Mammary epithelial cell (primary cell): ENCODE measurements around the gene PEF1.

Experiments used
- EZH2 ChIP-seq: IDR thresholded peaks from 2 replicates; pipeline ENCODE4 v1.6.1; 2012; ENCODE audit warnings: low read length, inconsistent platforms, borderline replicate concordance
- TF ChIP-seq, protein P1 (sequence below), 2 donors: IDR thresholded peaks in 1 of 2; conservative IDR thresholded peaks in 1 of 2; 2 replicates each; pipeline ENCODE4 v1.5.1; 2011 to 2012; ENCODE audit warnings: inconsistent platforms in 2 of 2, low read length in 2 of 2, mild to moderate bottlenecking in 2 of 2, control low read depth in 1 of 2, low read depth in 1 of 2; ENCODE audit not compliant: insufficient read depth in 1 of 2; ENCODE audit errors: extremely low read depth in 1 of 2

DNA sequence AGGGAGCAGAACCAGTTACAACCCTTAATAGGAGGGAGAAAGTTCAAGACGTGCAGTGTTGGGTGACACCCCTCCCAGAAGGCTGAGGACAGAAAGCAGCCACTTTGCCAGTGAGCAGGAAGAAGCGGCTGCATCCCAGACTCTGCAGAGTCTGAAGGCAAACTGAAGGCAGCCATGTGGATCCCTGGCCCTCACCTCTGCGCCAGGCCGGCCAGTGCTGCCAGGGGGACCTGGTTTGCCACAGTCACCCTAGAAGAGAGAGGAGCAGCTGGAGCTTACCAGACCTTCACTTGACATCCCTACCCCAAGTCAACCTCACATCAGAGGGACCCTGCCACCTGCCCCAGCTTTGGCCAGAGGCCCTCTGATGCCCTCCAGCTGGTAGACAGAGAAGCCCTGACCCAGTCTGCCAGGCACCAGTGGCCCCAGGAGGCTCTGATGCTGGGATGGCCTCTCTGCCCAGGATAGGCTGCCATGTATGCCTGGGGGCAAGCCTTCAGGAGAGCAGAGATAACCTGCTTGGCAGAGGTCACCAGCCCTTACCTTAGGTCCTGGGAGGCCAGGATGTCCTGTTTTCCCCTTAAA, 16.3 kb upstream of the PEF1 start:
- TF ChIP-seq, protein P1, sequence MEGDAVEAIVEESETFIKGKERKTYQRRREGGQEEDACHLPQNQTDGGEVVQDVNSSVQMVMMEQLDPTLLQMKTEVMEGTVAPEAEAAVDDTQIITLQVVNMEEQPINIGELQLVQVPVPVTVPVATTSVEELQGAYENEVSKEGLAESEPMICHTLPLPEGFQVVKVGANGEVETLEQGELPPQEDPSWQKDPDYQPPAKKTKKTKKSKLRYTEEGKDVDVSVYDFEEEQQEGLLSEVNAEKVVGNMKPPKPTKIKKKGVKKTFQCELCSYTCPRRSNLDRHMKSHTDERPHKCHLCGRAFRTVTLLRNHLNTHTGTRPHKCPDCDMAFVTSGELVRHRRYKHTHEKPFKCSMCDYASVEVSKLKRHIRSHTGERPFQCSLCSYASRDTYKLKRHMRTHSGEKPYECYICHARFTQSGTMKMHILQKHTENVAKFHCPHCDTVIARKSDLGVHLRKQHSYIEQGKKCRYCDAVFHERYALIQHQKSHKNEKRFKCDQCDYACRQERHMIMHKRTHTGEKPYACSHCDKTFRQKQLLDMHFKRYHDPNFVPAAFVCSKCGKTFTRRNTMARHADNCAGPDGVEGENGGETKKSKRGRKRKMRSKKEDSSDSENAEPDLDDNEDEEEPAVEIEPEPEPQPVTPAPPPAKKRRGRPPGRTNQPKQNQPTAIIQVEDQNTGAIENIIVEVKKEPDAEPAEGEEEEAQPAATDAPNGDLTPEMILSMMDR (conservative IDR thresholded peaks at IDR 0.05 in 1 of 2, IDR thresholded peaks at IDR 0.05 in 1 of 2; ENCODE audit: extremely low read depth in 1 of 2, insufficient read depth in 1 of 2, low read depth in 1 of 2, low read length in 2 of 2) = no peak
- no peak for TF ChIP-seq EZH2
